K562 (cell line): ENCODE data around the gene PDPK1. TPM values are rescaled to one million over a fixed set of nuclear protein-coding genes. Genes with fewer than 3 reads are reported as not detected.
A peak's percentile ranks its signal among the peaks of the same experiment; 100 is the strongest.

Source experiments
- ARNT ChIP-seq, 2 experiments: fragments of 450-650 bp; IDR thresholded peaks; 2 replicates each; pipeline ENCODE4 v1.6.1; 2016; ENCODE audit warnings: mild to moderate bottlenecking in 1 of 2
- CBX8 ChIP-seq: fragments of 200-600 bp; sonication (generic); IDR thresholded peaks from 2 replicates; pipeline ENCODE4 v1.6.1; 2012; ENCODE audit warnings: borderline replicate concordance, mixed run types, low read depth, mild to moderate bottlenecking, moderate library complexity, mixed read lengths, low read length, control low read depth, inconsistent platforms; ENCODE audit not compliant: poor library complexity, severe bottlenecking; ENCODE audit errors: extremely low read depth
- GABPA ChIP-seq: fragments of 200-800 bp; sonication (Bioruptor generic); conservative IDR thresholded peaks from 2 replicates; pipeline ENCODE4 v1.6.1; 2016; ENCODE audit warnings: low read depth, missing genetic modification characterization, missing compliant biosample characterization
- NFIX ChIP-seq: fragments of 250-450 bp; sonication (Bioruptor Pico); IDR thresholded peaks from 2 replicates; pipeline ENCODE4 v1.4.0; 2020; ENCODE audit warnings: low read depth, mild to moderate bottlenecking, moderate library complexity
- OTX1 ChIP-seq: fragments of 450-650 bp; formaldehyde crosslinking; IDR thresholded peaks from 2 replicates; pipeline ENCODE4 v1.4.0; 2022; ENCODE audit warnings: mild to moderate bottlenecking
- PHTF2 ChIP-seq: fragments of 250-450 bp; sonication (Bioruptor Pico); IDR thresholded peaks from 2 replicates; pipeline ENCODE4 v1.5.0; 2021; ENCODE audit warnings: mild to moderate bottlenecking
- RFX5 ChIP-seq: IDR thresholded peaks from 2 replicates; pipeline ENCODE4 v1.6.1; 2011; ENCODE audit warnings: low read depth, mild to moderate bottlenecking, improper control_type of control experiment, low read length
- RHOXF2B ChIP-seq: fragments of 250-450 bp; sonication (Bioruptor Pico); conservative IDR thresholded peaks from 2 replicates; pipeline ENCODE4 v1.5.1; 2021
- SUPT5H ChIP-seq: fragments of 450-650 bp; IDR thresholded peaks from 2 replicates; pipeline ENCODE4 v1.6.1; 2016
- ZNF224 ChIP-seq: sonication (generic); formaldehyde crosslinking; IDR thresholded peaks from 2 replicates; pipeline ENCODE4 v1.8.0; 2022; ENCODE audit warnings: mild to moderate bottlenecking, missing genetic modification reagents
- ZNF384 ChIP-seq: IDR thresholded peaks from 2 replicates; pipeline ENCODE4 v1.6.1; 2012; ENCODE audit warnings: low read depth, low read length, improper control_type of control experiment
- ZNF431 ChIP-seq: sonication (generic); formaldehyde crosslinking; IDR thresholded peaks from 2 replicates; pipeline ENCODE4 v1.8.0; 2022; ENCODE audit warnings: mild to moderate bottlenecking, missing genetic modification reagents
- ZNF76 ChIP-seq: fragments of 250-450 bp; sonication (Bioruptor Pico); IDR thresholded peaks from 2 replicates; pipeline ENCODE4 v1.4.0; 2020; ENCODE audit warnings: mild to moderate bottlenecking, moderate library complexity, borderline replicate concordance
- polyA plus RNA-seq, 8 experiments: library from polyadenylated mRNA; depleted of rRNA in 4 of 8; stranded (reverse) in 5 of 8; unstranded in 3 of 8; fragments of >200 nt; fragmentation: Nextera tagmentation in 2 of 8; fragmentation: Illumina TruSeq in 1 of 8; extraction: Ambion mirVana in 2 of 8; extraction: Trizol in 1 of 8; gene quantifications; 2 replicates each; pipeline versions ENCODE4 v1.2.1 to v1.2.3, GENCODE V29; 2011 to 2014; ENCODE audit warnings: inconsistent platforms in 1 of 8, missing spikeins in 1 of 8
- total RNA-seq, 7 experiments: library from RNA; depleted of rRNA in 6 of 7; stranded (reverse); fragments of >200 nt in 6 of 7; fragmentation: Illumina TruSeq in 2 of 7; extraction: Trizol in 2 of 7; gene quantifications; 2 replicates each; pipeline versions ENCODE4 v1.2.1 to v1.2.3, GENCODE V29; 2011 to 2021; ENCODE audit warnings: low replicate concordance in 1 of 7
- TF ChIP-seq, protein P1 (sequence below): fragments of 450-650 bp; IDR thresholded peaks from 2 replicates; pipeline ENCODE4 v1.7.1; 2018; ENCODE audit warnings: mild to moderate bottlenecking, low read depth; ENCODE audit not compliant: partially characterized antibody
- TF ChIP-seq, protein P2 (sequence below): sonication (generic); formaldehyde crosslinking; IDR thresholded peaks from 2 replicates; pipeline ENCODE4 v1.8.0; 2022; ENCODE audit warnings: mild to moderate bottlenecking, missing genetic modification reagents
- TF ChIP-seq, protein P3 (sequence below): fragments of 250-450 bp; sonication (Bioruptor Pico); IDR thresholded peaks from 2 replicates; pipeline ENCODE4 v1.5.0; 2021; ENCODE audit warnings: mild to moderate bottlenecking, moderate library complexity
- TF ChIP-seq, protein P4 (sequence below): fragments of 250-450 bp; sonication (Bioruptor Pico); IDR thresholded peaks from 2 replicates; pipeline ENCODE4 v1.4.0; 2020; ENCODE audit warnings: borderline replicate concordance

The PDPK1 gene
- total and polyA plus RNA-seq, 9 of the 15 experiments (the other 6 are each of a cell fraction or from before 2014, with no cell fraction given): 4.0 to 37.2 (median 18.7) TPM

DNA sequence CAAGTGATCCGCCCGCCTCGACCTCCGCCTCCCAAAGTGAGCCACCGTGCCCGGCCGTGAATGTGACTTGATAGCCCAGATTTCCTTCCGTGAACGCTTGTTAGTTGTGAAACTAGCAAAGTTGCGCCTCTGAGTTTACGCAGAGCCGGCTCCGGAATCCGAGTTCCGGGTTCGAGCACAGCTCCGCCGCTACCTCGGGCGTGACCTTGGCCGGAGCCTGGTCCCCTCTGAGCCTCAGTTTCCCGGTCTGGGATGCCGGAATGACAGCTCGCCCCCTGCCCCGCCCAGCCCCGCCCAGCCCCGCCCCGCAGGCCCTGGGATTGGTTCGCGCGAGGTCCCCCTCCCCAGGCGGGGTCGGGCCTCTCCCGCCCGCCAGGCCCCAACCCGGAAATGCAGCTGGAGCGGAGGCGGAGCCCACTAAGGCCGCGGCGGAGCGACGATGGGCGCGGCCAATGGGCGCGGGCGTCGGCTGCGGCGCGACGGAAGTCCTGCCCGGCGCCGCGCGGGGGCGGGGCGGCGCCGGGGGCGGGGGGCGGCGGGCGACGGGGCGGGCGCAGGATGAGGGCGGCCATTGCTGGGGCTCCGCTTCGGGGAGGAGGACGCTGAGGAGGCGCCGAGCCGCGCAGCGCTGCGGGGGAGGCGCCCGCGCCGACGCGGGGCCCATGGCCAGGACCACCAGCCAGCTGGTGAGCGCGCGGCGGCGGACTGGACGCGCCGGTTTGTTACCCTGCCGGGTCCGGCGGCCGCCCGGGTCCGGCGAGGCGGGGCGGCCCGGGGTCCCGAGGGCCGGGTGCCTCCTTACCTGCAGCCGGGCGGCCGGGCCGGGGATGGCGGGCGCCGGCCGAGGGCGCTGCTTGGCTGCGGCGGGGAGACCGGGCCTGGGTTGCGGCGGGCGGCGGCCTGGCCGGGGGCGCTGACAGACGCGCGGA lies at the start of gene PDPK1 (continued):
- TF ChIP-seq, protein P1, sequence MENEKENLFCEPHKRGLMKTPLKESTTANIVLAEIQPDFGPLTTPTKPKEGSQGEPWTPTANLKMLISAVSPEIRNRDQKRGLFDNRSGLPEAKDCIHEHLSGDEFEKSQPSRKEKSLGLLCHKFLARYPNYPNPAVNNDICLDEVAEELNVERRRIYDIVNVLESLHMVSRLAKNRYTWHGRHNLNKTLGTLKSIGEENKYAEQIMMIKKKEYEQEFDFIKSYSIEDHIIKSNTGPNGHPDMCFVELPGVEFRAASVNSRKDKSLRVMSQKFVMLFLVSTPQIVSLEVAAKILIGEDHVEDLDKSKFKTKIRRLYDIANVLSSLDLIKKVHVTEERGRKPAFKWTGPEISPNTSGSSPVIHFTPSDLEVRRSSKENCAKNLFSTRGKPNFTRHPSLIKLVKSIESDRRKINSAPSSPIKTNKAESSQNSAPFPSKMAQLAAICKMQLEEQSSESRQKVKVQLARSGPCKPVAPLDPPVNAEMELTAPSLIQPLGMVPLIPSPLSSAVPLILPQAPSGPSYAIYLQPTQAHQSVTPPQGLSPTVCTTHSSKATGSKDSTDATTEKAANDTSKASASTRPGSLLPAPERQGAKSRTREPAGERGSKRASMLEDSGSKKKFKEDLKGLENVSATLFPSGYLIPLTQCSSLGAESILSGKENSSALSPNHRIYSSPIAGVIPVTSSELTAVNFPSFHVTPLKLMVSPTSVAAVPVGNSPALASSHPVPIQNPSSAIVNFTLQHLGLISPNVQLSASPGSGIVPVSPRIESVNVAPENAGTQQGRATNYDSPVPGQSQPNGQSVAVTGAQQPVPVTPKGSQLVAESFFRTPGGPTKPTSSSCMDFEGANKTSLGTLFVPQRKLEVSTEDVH: no peak
- TF ChIP-seq ZNF76 (CRISPR knock-in tag): no peak
- no peak for TF ChIP-seq RFX5
- TF ChIP-seq PHTF2 (CRISPR knock-in tag): no peak
- no peak for TF ChIP-seq NFIX (CRISPR knock-in tag)
- no peak for TF ChIP-seq ZNF384
- TF ChIP-seq RHOXF2B: no peak
- peak; percentile 97 for TF ChIP-seq GABPA (tag)
- TF ChIP-seq, protein P2, sequence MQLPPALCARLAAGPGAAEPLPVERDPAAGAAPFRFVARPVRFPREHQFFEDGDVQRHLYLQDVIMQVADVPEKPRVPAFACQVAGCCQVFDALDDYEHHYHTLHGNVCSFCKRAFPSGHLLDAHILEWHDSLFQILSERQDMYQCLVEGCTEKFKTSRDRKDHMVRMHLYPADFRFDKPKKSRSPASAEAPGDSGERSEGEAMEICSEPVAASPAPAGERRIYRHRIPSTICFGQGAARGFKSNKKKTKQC (CRISPR knock-in tag): no peak
- TF ChIP-seq ZNF431 (CRISPR knock-in tag): no peak
- no peak for TF ChIP-seq OTX1
- TF ChIP-seq, protein P3, sequence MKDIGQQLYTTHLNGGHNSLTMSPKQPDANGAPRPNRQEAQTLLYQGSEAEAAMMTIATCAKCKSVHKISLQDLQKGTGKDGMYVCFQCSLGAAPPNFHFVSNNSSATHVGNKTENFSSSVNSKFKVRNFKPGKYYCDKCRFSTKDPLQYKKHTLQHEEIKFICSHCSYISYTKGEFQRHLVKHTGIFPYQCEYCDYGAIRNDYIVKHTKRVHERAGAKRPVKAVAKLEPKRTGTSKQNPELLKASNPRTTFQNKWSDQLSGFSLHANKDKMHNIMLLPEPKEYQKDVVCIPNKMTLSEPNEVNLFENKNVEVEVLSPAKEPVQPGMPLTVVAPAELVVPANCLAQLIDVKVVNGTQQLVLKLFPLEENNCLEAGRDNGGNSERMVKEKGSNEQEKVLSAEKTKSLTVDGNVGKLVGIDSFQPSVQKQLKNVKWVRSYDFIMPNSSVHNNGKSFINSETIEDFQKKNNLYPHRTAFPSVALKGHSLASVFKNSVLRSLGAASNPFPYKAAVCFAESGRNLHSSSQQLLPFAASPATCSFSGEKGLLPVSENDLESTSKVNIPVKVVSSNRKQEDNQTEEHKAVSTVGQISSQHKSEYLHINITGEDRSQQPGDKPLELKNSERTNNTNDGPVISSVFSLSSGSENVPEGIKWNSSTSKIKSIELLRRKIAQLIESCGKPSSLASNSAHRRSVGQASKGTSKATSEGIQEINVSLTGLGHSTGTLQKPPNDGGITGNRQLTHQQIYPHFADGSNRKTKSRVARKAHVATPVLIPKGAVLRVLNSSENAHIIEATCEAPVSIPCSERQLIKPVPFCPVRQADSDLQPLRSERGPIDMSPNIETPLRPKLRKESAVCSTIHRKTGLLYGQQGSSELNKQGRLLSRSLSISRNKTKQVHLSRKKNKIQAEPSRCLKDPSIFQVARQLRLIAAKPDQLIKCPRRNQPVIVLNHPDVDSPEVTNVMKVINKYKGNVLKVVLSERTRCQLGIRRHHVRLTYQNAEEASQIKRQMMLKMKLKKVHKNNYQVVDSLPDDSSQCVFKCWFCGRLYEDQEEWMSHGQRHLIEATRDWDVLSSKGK (CRISPR knock-in tag): no peak
- no peak for TF ChIP-seq SUPT5H
- TF ChIP-seq, protein P4, sequence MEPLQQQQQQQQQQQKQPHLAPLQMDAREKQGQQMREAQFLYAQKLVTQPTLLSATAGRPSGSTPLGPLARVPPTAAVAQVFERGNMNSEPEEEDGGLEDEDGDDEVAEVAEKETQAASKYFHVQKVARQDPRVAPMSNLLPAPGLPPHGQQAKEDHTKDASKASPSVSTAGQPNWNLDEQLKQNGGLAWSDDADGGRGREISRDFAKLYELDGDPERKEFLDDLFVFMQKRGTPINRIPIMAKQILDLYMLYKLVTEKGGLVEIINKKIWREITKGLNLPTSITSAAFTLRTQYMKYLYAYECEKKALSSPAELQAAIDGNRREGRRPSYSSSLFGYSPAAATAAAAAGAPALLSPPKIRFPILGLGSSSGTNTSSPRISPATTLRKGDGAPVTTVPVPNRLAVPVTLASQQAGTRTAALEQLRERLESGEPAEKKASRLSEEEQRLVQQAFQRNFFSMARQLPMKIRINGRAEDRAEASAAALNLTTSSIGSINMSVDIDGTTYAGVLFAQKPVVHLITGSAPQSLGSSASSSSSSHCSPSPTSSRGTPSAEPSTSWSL (CRISPR knock-in tag): no peak
- no peak for TF ChIP-seq CBX8
- TF ChIP-seq ZNF224 (CRISPR knock-in tag): no peak
- TF ChIP-seq ARNT (IDR thresholded peaks at IDR 0.05): no peak
